NK-92 (cell line): Measurements from ENCODE around the gene NSUN5.
A peak's percentile ranks its signal among the peaks of the same experiment; 100 is the strongest.
"Not testable (repeated sequence)": the region's sequence is repeated elsewhere in the genome, so short reads cannot be mapped to it uniquely, and the experiment has no call there.

Source experiments
- DNase-seq: peaks from one replicate; lab custom pipeline; 2025; ENCODE audit not compliant: unreplicated experiment; lab: John Stamatoyannopoulos, UW

NSUN5 gene

DNA sequence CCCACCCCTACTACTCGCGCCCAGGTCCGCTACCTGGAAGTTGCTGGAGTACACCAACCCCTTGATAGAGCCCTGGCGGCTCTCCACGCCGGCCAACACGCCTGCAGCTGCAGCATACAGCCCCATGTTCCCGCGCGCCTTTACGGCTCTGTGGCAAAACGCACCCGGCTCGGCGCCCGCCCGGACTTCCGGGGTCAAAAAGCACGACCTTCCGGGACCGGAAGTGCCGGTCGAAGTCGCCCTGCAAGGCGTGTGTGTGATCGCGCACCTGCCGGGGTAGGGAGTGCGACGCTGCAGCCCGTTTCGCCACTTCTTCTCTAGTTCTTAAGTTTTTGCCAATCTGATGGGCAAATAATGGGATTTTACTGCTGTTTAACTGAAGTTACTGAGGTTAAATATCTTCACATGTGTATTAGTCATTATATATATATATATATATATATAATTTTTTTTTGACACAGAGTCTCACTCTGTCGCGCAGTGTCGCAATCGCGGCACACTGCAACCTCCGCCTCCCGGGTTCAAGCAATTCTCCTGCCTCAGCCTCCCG is at the start of gene NSUN5:
Gene NSUN5, minus strand, starts transcription at position 162 of the 550 bp plus-strand sequence. Its CDS starts 36 bp downstream, at position 126.
- DNase-seq: peak; percentile 34

DNA sequence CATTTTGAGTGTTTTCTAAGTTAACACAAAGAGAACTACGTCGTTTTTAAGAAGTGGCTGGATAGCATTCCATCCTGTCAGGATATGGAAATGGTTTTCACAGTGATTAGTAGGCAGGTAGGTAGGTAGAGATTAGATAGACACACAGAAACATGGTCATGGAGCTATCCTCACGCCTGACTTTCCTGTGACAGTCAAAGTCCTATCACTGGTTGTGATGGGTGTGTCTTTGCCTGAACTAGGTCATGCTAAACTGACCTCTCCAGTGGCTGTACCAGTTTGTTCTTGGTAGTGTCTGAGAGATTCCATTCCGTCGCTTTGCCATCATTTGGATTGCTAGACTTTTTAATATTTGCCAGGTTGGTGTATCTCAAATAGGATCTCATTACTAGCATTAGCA is 47.5 kb upstream of the NSUN5 start:
- no peak for DNase-seq

GRCh38 chr7:73354821-73355220 is 46.2 kb upstream of the NSUN5 start:
- DNase-seq: no peak

DNA sequence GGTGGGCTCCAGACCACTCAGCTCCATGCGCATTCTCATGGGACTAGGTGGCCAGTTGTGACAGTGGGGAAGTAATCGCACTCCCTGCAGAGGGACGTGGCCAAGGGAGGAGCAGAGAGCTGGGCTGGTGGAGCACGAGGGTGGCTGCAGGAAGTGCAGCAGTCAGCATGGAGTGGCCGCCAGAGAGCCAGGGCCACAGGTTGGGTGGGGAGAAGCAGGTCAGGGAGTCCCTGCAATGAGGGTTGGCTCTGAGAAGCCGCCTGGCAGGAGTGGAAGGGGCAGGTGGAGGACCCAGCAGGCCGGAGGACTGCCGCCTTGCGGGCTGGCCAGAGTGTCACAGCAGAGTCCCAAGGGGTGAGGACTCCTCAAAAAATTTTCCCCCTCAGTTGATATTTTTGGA is 45.6 kb upstream of the NSUN5 start:
- DNase-seq: no peak

DNA sequence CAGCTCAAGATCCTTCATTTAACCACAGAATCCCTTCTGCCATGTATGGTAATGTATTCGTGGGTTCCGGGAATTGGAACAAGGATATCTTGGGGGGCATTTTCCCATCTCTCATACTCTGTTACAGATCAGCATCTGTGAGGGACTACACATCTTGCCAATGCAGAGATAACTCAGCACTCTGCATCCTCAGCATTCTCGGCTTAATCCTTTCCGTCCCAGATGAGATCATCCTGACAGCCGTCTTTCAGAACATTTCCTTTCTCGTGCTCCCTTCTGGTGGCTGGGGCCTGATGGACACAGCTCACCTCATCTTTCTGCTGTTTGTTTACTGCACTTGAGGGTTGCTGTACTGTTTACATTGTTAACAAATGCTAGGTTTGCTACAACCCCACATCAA is 44.6 kb upstream of the NSUN5 start:
- DNase-seq: no peak

GRCh38 chr7:73352784-73353183 is 44.2 kb upstream of the NSUN5 start:
- no peak for DNase-seq

DNA sequence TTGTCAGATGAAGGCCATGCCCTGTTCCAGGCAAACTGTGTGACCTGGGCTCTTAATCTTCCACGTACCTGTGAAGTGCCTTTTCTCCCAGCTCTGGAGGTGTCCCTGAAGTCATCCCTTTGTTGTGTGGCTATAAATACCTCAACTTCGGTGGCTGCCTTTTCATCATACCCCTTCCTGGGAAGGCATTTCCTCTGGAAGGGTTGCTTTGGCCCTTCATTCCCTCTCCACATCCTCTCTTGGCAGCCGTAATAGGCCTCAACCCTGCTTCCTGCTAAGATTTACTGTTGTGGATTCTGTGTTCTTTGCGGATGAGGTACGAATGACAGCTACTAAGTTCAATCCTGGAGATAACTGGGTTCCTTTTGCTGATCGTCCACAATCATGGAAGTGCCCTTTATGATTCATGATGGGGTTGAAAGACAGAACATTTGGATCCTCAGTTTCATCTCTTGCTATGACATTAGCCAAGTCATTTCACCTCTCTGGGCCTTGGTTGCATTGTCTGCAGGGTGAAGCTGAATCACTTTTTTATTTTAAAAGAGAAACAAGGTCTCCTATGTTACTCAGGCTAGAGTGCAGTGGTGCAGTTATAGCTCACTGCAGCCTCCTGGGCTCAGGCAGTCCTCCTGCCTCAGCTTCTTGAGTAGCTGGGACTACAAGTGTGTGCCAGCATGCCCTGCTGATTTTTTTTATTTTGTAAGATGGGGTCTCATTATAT is 43.0 kb upstream of the NSUN5 start:
- no peak for DNase-seq

- no peak for DNase-seq
Measured at GRCh38 chr7:73350306-73351068, 41.9 kb upstream of the NSUN5 start.

- DNase-seq: no peak
Measured at GRCh38 chr7:73349763-73350162, 41.1 kb upstream of the NSUN5 start.

GRCh38 chr7:73345951-73346350 is 37.3 kb upstream of the NSUN5 start:
- no peak for DNase-seq

- DNase-seq: no peak
Measured at GRCh38 chr7:73345538-73345937, 36.9 kb upstream of the NSUN5 start.

DNA sequence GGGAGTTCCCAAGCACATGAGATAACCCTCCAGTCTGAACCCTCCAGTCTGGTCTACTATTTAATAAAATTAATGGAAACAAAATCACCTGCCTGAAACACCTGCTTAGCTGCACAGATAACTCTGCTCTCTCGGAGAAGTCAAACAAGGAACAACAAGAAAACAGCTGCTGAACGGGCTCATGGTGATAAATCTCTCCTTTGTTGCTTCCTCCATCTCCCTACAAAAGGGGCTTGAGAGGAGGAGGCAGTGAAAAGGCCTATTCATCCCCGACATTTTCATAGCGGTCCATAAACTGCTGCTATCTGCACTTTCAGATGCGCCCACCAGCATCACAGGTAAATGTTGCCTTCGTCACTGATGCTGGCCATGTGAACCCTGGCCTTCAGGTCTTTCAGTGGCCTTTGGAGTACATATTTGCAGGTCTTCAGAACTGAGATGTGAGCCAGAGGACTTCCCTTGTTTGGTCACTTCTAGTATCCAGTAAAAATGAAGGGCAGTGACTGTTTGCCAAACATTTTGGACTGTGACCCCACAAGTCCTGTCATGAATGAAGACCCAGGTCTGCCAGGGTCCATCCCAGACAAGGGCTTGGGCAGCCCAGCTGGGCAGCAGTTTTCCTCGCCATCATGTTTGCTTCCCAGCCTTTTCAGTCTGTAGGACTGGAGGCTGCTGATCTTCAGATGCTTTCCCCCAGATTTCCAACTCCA is 35.2 kb upstream of the NSUN5 start:
- no peak for DNase-seq

DNA sequence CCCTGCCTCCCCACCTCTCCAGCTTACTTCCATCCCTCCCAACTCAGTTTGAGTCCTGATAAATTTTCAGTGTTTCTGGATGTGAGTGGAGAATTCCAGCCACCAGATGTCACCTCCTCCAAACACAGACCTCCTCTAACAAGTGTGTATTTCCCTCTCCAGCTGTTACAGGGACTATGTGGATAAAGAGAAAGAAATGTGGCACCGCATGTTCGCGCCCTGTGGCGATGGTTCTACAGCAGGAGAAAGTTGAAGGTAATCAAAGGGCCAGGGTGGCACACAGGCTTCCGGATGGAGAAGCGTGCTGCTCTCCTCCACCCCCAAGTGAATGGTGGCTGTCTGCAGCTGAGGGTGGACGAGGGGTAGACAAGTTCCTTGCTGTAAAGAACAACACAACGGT is 34.0 kb upstream of the NSUN5 start:
- no peak for DNase-seq

GRCh38 chr7:73341877-73342276 is 33.3 kb upstream of the NSUN5 start:
- DNase-seq: no peak

DNA sequence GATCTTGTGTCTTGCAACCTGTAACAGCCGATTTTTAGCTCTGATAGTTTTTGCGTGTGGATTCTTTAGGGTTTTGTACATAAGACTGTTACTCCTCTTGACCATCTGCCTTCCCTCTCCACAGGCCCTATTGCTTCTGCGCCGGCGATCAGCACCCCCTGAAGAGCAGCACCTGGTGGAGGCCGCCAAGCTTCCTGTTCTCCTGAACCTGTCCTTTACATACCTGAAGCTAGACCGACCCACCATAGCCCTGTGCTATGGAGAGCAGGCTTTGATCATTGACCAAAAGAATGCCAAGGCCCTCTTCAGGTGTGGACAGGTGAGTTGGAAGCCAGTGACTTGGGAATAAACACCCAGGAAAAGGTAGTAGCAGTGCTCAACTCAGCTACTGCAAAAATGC is 31.9 kb upstream of the NSUN5 start:
- no peak for DNase-seq

DNA sequence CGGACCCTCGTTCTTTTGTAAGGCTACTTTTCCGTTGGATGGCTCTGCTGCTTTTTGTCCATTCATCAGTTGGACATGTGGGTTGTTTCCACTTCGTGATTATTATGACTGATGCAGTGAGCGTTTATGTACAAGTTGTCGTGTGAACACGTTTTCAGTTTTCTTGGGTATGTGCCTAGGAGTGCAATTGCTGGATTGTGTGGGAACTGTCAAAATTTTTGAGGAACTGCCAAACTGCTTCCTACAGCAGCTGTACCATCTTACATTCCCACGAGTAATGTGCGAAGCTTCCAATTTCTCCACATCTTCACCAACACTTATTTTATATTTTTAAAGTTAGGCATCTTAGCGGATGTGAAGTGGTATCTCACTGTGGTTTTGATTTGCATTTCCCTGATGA is 29.7 kb upstream of the NSUN5 start:
- no peak for DNase-seq

GRCh38 chr7:73332447-73332846 is 23.8 kb upstream of the NSUN5 start:
- DNase-seq: no peak

GRCh38 chr7:73330772-73331171 is 22.1 kb upstream of the NSUN5 start:
- DNase-seq: no peak

DNA sequence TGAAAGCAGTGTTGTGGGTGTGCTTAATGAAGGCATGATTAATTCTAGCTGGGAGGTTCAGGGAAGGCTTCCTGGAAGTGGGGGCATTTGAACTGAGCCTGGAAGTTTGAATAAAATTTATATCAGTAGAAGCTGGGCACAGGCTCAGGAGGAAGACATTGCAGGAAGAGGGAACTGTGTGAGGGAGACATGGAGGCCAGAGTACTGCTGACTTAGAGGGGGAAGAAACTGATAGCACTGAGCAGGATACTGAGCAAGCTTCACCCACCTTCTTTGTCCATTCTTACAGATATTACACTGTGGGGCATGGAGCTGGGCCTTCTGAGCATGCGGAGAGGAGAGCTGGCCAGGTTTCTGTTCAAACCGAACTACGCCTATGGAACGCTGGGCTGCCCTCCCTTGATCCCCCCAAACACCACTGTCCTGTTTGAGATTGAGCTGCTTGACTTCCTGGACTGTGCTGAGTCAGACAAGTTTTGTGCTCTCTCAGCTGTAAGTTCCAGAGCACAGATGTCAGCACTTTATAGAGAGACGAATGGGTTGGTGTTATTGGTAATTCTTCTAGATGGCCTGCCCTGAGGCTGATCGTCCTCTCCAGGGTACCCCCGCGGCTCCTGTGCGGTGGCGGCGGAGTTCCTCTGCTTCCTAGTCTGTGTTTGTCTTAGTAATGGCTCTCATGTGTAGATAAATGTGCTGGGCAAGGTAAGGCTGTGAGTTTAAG is 21.4 kb upstream of the NSUN5 start:
- no peak for DNase-seq

DNA sequence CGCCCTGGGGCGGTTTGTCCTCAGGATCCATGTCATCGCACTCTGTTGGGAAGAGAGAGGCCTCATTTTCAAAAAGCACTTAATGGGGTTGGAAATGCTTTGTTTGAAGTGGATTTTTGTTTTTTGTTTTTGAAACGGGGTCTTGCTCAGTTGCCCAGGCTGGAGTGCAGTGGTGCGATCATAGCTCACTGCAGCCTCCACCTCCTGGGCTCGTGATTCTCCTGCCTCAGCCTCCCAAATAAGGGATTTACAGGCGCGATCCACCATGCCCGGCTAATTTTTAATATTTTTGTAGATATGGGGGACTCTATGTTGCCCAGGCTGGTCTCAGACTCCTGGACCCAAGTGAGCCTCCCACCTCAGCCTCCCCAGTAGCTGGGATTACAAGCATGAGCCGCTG is 20.1 kb upstream of the NSUN5 start:
- DNase-seq: no peak

DNA sequence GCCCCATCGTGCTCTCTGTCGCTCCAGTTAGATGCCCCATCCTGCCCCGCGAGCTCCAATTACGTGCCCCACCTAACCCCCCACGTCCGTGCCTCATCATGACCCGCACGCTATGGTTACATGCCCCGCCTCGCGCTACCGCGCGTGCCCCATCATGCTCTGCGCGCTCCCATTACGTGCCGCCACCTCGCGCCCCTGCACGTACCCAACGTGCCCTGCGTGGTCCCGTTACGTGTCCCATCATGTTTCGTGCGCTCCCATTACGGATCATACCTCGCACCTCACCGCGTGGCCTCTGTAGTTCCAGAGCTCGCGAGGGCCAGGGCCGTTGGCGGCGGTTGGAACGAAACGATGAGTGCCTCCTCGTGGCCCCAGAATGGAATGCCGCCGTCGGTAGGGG is 19.3 kb upstream of the NSUN5 start, which contains the start of the genes FKBP6 and TRIM50:
Gene FKBP6, plus strand, starts transcription at position 240 of the 400 bp plus-strand sequence. CDS start 268 bp downstream, outside the sequence.
Gene TRIM50, minus strand, starts transcription at position 161 of the 400 bp plus-strand sequence. CDS start 3,295 bp downstream, outside the sequence.
- not testable (repeated sequence) for DNase-seq
